ENCODE data around the gene SLC2A3. TPM values are rescaled to one million over a fixed set of nuclear protein-coding genes. Genes with fewer than 3 reads are reported as not detected.
"Not testable (repeated sequence)": the region's sequence is repeated elsewhere in the genome, so short reads cannot be mapped to it uniquely, and the experiment has no call there.

SLC2A3 gene
- total RNA-seq, 1 experiment from 2014 or later, result 0.72 TPM

- Histone ChIP-seq H3K27me3 (no peaks in the 10 kb centered on the region), H3K4me3 (no peak overlapping the region), H3K36me3 (no peaks in the 10 kb centered on the region), H3K9me3 (no peaks in the 10 kb centered on the region)
- no peak for DNase-seq
Observed at GRCh38 chr12:7929083-7929792, 6.7 kb downstream of the SLC2A3 start.

DNA sequence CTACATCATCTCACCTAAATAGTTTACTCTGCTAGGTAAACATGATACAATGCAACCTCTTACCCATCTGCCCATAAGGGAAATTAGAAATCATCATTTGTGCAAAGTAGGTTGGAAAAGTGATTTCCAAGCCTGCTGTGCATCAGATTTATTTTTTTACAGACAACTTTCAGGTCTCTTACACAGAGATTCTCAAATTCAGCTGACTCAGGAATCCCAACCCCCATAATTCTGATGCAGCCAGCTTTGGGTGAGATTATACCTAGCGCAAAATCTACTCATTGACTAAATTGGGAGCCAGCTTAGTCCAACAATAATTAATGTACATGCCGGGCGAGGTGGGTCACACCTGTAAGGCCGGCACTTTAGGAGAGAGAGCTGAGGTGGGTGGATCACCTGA lies 8.5 kb downstream of the SLC2A3 start:
- no peaks in the 10 kb centered on the region for H3K36me3 ChIP-seq
- DNase-seq, result no peak
- H3K9me3 ChIP-seq, result no peaks in the 10 kb centered on the region
- H3K4me3 ChIP-seq, result no peak overlapping the region
- H3K27me3 ChIP-seq, result no peaks in the 10 kb centered on the region

DNA sequence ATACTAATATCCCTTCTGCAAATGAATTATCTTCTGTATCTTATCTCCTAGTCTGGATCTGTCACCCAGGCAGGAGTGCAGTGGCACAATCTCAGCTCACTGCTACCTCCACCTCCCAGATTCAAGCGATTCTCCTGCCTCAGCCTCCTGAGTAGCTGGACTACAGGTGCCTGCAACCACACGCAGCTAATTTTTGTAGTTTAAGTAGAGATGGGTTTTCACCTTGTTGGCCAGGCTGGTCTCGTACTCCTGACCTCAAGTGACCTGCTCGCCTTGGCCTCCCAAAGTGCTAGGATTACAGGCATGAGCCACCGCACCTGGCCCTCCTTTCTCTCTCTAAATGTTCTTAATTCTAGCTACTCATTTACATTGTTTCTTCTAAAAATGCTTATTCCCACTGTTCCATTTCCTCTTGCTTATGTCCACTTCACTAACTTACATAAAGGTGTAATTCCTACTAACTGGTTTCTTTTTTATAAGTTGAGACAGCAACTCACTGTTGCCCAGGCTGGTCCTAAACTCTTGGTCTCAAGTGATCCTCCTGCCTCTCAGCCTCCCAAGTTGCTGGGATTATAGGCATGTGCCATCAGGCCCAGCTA lies 9.8 kb downstream of the SLC2A3 start:
- H3K36me3 ChIP-seq, DNase-seq, H3K9me3 ChIP-seq, H3K4me3 ChIP-seq, H3K27me3 ChIP-seq: not testable (repeated sequence)

GRCh38 chr12:7923241-7924236 lies 12.4 kb downstream of the SLC2A3 start:
- Histone ChIP-seq H3K4me3 (no peak overlapping the region), H3K9me3 (no peaks in the 10 kb centered on the region), H3K27me3 (no peaks in the 10 kb centered on the region), H3K36me3 (no peaks in the 10 kb centered on the region)
- DNase-seq, result no peak

DNA sequence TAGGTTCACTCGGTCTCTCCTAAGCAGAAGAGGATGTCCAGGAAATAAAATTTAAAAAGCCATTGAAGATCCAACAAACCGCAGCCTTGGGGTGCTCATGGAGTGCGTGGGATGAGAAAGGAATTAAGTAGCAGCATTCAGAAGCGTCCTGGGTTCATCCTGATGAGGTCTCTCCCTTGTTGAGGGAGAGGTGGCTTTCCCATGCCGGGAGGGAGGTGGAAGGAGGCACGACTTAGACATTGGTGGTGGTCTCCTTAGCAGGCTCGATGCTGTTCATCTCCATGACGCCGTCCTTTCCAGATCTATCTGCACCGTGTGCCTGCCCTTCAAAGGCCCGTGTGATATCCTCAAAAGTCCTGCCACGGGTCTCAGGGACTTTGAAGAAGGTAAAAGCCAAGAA lies 14.8 kb downstream of the SLC2A3 start:
- H3K9me3 ChIP-seq, H3K36me3 ChIP-seq, H3K27me3 ChIP-seq, H3K4me3 ChIP-seq, DNase-seq: not testable (repeated sequence)

DNA sequence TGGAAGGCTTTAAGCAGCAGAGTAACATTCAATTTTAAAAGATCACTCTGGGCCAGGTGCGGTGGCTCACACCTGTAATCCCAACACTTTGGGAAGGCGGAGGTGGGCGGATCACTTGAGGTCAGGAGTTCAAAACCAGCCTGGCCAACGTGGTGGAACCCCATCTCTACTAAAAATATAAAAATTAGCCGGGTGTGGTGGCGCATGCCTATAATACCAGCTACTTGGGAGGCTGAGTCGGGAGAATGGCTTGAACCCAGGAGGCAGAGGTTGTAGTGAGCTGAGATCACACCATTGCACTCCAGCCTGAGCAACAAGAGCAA lies 17.8 kb downstream of the SLC2A3 start:
- not testable (repeated sequence) for H3K36me3 ChIP-seq, H3K27me3 ChIP-seq, DNase-seq, H3K4me3 ChIP-seq, H3K9me3 ChIP-seq

DNA sequence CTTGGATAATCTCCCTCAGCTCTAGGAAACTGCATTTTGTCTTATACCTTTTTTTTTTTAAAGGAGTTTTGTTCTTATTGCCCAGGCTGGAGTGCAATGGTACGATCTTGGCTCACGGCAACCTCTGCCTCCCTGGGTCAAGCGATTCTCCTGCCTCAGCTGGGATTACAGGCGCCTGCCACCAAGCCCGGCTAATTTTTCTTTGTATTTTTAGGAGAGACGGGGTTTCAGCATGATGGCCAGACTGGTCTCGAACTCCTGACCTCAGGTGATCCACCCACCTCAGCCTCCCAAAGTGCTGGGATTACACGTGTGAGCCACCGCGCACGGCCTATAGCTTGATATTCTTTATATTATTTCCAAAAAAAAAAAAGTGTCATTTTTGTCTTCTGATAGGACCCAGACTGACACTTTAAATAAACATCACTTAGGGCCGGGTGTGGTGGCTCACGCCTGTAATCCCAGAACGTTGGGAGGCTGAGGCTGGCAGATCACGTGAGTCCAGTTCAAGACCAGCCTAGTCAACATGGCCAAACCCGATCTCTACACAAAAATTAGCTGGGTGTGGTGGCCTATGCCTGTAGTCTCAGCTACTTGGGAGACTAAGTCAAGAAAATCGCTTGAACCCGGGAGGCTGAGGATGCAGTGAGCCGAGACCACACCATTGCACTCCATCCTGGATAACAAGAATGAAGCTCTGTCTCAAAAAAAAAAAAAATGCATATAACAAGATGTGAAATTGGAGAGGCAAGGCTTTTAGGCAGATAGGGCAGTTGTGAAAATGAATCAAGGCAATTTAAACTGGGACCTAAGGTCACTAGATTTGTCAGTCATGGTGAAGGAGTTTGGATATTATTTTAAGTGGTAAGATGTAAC lies 18.4 kb downstream of the SLC2A3 start:
- Histone ChIP-seq H3K9me3 (no peaks in the 10 kb centered on the region), H3K4me3 (no peak overlapping the region), H3K36me3 (no peaks in the 10 kb centered on the region), H3K27me3 (no peaks in the 10 kb centered on the region)
- no peak for DNase-seq

DNA sequence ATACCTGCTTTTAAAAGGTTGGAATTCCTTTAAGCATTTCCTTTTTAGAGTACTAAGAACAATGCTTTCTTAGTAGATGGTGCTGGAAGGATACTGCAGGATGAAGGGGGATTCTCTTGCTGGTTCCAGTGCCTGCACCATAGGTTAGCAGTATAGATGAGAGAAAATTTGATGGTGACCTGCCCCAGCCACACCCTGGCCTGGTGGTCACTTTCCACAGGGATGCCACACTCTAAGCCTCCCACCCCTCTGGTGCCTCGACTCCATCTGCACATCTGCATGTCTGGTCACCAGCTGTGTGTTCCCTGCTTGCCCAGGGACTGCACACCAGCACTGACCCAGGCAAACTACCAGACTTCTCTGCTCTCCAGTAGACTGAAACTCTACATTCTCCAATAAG lies 19.1 kb downstream of the SLC2A3 start:
- no peaks in the 10 kb centered on the region for H3K27me3 ChIP-seq
- DNase-seq, result no peak
- H3K36me3 ChIP-seq, result no peaks in the 10 kb centered on the region
- no peaks in the 10 kb centered on the region for H3K9me3 ChIP-seq
- no peak overlapping the region for H3K4me3 ChIP-seq

DNA sequence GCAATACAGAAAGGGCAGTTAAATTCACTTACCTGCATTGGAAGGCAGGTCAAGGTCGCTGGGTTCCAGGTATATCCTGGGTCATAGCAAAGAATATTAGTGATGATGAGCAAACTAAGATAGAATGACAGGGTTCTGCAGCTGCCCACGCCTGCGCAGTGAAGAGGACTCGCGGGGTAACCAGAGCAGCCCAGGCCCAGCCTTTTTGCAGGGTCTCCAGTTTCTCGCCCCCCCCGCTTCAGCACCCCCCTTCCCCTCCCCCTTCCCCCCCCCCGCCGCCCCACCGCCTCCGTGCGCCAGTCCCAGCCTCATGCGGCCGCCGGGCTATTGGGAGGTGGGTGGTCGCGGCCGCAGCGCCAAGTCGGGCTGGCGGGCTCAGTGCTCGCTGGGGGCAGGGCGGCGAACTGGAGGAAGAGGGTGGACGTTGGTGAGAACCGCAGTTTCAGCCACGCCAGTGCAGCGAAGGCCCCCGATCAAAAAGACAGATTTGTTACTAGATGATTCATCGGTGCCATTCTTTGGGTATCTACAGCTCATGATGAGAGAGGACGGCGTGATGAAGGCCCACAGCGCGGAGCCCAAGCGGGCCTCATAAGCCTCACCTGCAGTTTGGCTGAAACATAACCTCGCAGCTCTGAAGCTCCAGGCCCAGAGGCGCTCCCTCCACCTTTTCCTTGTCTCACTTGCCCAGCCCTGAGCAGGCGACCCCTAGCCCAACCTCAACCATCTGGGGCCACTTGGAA lies 20.2 kb downstream of the SLC2A3 start:
- Histone ChIP-seq H3K27me3 (no peaks in the 10 kb centered on the region), H3K4me3 (no peak overlapping the region), H3K9me3 (no peaks in the 10 kb centered on the region), H3K36me3 (no peaks in the 10 kb centered on the region)
- no peak for DNase-seq

- H3K9me3 ChIP-seq, DNase-seq, H3K27me3 ChIP-seq: not testable (repeated sequence)
Observed at GRCh38 chr12:7910106-7910505, 25.9 kb downstream of the SLC2A3 start.

DNA sequence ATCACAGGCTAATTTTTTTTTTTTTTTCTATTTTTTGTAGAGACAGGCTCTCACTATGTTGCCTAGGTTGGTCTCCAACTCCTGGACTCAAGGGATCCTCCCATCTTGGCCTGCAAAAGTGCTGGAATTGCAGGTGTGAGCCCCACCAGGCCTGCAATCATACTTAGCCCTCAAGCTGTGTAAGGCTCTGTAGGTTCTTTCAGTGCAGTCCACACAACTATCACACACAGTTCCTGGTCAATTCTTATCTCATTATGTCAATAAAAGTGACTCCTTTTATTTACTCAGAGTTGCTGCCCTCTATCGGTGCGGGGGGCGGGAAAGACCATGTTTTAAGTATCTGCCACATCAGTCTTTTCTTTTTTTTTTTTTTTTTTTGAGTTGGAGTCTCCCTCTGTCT lies 29.0 kb downstream of the SLC2A3 start:
- H3K36me3 ChIP-seq, result no peaks in the 10 kb centered on the region
- no peaks in the 10 kb centered on the region for H3K9me3 ChIP-seq
- peak; percentile 55 for DNase-seq
- H3K27me3 ChIP-seq, result no peaks in the 10 kb centered on the region
- no peak overlapping the region for H3K4me3 ChIP-seq

More at GRCh38 chr12:7910106-7910505, 25.9 kb downstream of the SLC2A3 start:
- not testable (repeated sequence) for H3K4me3 ChIP-seq, H3K36me3 ChIP-seq

DNA sequence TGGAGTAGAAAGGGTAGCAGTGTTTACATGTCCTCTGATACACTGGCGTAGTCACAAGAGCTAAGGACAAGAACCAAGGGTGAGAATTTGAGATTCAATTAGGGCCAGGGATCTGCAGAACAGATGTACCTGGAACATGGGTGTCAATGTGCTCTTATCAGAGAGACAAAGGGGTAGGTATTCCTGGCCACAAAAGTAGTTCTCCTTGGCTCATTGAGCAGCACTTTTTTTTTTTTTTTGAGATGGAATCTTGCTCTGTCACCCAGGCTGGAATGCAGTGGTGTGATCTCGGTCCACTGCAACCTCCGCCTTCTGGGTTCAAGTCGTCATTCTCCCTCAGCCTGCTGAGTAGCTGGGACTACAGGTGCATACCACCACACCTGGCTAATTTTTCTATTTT lies 29.7 kb downstream of the SLC2A3 start:
- not testable (repeated sequence) for H3K9me3 ChIP-seq, H3K27me3 ChIP-seq, DNase-seq, H3K4me3 ChIP-seq, H3K36me3 ChIP-seq

- not testable (repeated sequence) for DNase-seq, H3K27me3 ChIP-seq, H3K9me3 ChIP-seq, H3K4me3 ChIP-seq, H3K36me3 ChIP-seq
Observed at GRCh38 chr12:7905600-7906125, 30.3 kb downstream of the SLC2A3 start.

DNA sequence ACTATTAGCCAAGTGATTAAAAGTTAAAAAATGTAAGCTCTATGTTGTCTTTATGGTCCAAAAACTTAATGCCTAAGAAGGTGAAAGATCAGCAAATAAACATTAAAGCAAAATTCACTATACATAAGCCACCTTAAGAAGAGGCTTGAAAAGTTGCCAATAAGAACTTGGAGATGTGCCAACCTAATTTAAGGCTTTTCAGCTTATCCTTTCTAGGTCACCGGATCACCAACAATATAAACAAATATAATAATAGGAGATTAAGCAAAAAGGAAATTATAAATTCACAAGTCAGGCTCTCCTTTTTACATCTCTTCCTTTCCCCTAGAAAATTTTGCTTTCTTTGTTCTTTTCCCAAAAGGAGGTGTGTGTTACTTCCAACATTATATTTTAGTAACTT lies 30.9 kb downstream of the SLC2A3 start:
- no peaks in the 10 kb centered on the region for H3K27me3 ChIP-seq
- no peak overlapping the region for H3K4me3 ChIP-seq
- no peak for DNase-seq

DNA sequence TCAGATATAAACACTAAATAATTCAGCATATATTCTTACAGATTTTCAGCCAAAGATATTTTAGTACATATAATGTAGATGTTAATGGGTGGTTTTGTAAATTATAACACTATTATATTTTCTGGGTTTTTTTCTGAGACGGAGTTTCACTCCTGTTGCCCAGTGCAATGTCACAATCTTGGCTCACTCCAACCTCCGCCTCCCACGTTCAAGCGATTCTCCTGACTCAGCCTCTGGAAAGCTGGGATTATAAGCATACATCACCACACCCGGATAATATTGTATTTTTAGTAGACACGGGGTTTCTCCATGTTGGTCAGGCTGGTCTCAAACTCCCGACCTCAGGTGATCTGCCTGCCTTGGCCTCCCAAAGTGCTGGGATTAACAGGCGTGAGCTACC lies 33.6 kb downstream of the SLC2A3 start:
- not testable (repeated sequence) for H3K4me3 ChIP-seq, H3K27me3 ChIP-seq, DNase-seq, H3K9me3 ChIP-seq, H3K36me3 ChIP-seq

More for the DNA sequence above, 30.9 kb downstream of the SLC2A3 start:
- Histone ChIP-seq H3K36me3 (no peaks in the 10 kb centered on the region), H3K9me3 (no peaks in the 10 kb centered on the region)

DNA sequence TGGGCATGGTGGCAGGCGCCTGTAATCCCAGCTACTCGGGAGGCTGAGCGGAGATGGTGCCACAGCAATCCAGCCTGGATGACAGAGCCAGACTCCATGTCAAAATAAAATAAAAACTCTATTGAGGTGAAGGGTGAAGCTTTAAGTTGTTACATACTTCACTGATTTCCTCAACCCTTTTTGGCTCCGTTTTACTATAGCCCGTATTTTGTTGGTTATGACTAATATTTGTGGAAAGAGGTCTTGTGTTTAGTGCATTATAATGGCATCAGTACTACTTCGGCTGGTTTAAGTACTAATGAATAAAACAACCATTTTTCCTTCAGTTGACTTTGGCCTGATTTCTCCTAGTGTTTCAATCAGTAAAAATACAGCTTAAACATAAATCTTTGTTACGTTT lies 36.2 kb downstream of the SLC2A3 start:
- Histone ChIP-seq H3K9me3 (no peaks in the 10 kb centered on the region), H3K27me3 (no peaks in the 10 kb centered on the region), H3K36me3 (no peaks in the 10 kb centered on the region), H3K4me3 (no peak overlapping the region)
- DNase-seq, result peak; percentile 11

Data from MG63 (cell line).